ENCODE measurements around the gene SOX13.
A peak's percentile ranks its signal among the peaks of the same experiment; 100 is the strongest.
"Not testable (repeated sequence)": the region's sequence is repeated elsewhere in the genome, so short reads cannot be mapped to it uniquely, and the experiment has no call there.

SOX13 gene

DNA sequence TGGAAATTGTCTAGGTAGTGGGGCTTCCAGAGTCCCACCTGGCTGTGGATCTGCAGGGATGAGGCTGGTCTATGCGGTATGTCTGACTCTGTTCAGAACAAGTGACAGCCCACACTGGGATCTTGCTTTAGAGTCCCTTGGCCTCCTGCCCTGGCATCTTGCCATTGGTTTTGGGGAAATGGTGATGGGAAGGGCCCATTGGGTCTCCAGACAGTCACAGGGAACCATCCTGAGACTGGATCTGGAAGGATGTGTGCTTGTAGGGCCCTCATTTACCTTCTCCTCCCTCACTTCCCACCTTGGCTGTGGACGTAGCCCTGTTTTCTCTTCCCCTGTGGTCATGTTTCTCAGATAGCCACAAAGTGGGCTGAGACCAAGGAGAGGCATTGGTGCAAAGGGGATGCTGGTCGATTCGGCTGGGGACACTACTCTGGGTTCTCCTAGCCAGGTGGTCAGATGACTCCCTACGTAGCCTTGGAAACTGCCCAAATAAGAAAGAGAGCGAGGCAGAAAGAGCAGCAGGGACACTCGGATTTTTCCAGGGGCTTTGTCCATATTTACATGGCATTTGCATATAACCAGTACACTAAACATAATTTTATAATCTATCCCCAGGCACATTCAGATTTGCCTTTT lies 15.1 kb downstream of the SOX13 start:
- no peak for DNase-seq

DNA sequence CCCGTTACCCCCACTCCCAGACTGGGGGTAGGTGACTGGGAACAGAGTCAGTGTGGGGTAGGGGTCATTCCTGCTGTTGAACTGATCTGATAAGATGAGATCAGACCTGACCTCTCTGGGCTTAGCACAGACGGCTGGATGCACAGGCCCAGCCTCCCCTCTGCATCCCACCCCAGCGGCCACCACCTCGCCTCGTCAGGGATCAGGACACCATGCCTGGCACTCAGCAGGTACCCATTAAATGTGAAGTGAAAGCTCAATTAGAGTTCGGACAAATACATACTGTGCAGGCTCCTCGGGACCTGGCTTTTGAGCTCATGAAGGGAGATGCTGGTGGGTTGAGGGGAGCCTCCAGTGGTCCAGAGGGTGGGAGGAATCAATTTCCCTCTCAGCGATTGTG lies 15.7 kb downstream of the SOX13 start:
- no peak for DNase-seq

DNA sequence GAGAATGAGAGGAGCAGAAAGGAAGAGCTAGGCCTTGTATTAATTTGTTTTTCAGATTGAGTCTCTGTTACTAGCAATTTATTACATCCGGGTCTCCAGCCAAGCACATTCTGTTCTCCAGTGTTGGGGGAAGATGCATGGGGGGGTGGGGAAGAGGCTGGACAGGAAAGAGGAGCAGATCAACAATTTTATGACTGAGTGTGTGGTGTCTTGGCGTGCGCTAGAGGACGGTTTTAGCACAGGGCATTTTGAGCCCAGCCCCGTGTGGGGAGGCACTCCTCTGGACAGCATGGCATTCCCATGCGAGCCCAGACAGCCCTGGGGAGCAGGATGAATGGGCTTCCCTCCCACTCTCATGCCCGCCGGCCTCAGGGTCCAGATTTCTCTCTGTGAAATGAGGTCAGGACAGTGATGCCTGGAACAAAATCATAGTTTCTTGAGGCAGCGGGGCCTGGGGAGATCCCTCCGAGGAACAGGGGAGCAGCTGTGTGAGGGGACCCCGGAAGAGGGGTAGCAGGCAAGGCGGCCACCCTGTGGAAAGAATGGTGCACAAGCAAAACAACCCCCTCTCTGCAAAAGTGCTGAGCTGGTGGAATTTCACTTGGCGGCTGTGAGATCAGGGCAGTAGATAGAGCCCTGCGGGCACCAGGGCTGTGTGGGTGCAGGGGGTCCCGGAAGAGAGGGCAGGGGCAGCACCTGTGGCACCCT lies 16.3 kb downstream of the SOX13 start:
- no peak for DNase-seq

DNA sequence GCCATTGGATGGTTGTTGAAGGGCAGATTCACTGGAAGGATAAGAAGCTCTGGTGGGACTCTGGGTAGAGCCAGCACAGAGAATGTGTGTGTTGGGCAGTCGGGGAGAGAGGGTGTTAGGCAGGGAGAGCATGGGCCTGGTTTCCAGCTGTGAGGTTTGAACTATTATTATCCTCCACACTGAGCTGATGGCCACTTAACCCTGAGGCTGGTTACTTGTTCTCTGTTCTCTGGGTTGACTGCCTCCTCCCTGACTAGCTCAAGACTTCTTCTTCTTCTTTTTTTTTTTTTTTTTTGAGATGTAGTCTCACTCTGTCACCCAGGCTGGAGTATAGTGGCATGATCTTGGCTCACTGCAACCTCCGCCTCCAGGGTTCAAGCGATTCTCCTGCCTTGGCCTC lies 17.2 kb downstream of the SOX13 start:
- DNase-seq: not testable (repeated sequence)

DNA sequence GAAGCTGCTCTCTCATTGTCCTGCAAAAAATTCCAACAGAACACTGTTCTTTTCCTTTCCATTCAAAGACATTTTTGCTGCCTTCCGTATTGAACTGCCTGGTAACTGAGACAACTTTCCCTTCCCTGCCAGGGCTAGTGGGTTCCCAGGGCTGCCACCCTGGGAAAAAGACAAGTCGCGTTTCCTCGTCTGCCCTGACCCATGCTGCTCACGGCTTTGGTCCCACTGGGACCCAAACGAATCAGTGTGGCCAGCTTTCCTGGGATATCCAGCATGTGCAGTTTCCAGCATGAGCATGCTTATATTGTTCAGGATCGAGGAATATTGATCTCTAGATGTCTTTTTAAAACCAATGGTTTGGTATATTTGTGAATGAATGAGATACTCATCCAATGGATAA lies 18.2 kb downstream of the SOX13 start:
- DNase-seq: no peak

DNA sequence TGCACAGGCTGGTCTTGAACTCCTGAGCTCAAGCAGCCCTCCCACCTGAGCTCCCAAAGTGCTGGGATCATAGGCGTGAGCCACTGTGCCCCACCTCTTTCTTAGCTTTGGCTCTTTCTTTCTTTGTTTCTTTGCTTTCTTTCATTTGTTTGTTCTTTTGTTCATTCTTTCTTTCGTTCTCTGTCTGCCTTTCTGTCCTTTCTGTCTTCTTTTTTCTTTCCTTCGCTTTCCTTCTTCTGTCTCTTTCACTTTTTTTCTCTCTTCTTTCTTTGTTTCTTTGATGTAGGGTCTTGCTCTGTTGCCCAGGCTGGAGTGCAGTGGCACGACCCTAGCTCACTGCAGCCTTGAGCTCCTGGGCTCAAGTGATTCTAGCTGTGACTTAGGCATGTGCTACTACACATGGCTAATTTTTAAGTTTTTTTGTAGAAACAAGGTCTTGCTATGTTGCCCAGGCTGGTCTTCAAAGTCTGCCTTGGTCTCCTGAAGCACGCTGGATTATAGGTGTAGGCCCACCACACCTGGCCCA lies 18.9 kb downstream of the SOX13 start:
- DNase-seq: no peak

DNA sequence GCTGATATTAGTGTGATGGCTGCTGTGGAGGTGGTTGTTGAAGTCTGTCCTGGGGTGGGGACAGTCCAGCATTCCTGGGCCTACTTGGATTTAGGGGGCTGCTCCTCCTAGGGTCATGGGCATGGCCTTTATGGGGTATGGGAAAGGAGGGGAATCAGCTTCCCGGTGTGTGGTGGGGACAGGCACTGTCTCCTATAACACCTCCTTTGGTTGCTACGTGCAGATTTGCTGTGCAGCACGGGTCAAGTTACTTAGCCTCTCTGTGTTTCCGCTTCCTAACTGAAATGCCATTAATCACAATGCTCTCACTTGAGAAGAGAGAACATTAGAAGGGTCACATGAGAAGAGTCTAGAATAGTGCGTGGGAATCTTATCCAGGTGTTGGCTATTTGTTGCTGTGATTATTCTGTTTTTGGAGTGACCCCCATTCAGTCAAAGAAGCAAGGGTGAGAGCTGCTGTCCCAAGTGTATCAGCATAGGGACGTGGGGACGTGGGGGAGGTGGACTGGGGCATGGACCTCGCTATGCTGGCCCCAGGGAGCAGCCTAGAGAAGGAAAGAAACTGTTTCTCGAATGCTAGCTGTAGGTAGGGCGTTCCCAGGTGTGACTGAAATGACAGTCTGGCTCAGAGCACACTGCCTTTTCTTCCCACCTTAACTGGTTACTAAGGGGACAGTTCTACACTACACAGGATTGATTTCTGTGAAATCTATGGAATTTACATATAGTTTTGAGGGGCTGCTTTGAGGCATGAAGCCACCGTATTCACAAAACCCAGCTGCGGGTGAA lies 19.9 kb downstream of the SOX13 start:
- DNase-seq: no peak

DNA sequence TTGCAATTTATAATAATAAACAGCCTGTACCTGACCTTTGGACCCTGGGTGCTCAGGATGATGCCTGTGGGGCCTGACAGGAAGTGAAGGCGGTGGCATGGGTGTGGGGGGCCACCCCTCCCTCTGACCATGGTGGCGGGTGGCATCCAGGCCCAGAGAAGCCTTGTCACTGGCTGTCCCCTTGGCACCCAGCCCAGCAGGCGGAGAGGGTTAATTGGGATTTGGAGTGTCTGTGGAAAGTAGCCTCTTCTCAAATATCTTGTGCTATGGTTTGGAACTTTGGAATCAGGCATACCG lies 20.5 kb downstream of the SOX13 start:
- DNase-seq: no peak

DNA sequence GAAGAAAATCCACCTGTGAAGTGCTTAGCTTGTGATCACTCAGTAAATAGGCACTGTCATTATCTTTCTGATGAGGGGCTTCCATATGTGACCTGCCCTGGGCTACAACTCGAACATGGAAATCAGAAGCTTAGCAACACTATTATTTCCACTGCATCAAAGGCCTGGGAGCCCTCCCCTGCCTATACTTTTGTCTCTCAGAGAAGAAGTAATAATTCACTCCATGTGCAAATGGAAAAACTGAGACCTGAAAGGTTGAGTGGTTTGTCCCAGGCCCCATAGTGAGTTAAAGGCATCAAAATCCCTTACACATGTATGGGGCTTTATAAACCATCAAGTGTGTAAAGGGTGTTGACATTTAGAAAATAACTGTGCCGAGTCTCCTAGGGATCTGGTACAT lies 20.9 kb downstream of the SOX13 start:
- DNase-seq: no peak

DNA sequence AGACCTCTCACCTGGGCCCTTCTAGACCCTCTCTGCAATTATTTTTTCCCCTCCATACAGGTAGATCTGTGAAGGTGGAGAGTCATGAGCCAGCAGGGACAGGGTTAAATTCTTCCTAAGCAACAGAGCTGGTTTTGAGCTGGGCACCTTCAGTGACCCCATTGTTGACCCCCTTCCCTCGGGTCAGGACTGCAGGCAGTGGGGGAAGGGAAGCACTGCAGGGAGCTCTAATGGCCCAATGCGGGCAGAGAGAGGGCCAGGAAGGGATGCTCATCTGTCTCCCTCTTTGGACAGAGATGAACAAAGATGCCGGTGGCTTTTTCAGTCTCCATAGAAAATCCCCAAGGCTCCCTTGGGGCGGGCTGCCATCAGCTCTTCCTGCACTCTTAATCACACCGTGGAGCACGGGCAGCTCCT lies 21.4 kb downstream of the SOX13 start:
- DNase-seq: no peak

DNA sequence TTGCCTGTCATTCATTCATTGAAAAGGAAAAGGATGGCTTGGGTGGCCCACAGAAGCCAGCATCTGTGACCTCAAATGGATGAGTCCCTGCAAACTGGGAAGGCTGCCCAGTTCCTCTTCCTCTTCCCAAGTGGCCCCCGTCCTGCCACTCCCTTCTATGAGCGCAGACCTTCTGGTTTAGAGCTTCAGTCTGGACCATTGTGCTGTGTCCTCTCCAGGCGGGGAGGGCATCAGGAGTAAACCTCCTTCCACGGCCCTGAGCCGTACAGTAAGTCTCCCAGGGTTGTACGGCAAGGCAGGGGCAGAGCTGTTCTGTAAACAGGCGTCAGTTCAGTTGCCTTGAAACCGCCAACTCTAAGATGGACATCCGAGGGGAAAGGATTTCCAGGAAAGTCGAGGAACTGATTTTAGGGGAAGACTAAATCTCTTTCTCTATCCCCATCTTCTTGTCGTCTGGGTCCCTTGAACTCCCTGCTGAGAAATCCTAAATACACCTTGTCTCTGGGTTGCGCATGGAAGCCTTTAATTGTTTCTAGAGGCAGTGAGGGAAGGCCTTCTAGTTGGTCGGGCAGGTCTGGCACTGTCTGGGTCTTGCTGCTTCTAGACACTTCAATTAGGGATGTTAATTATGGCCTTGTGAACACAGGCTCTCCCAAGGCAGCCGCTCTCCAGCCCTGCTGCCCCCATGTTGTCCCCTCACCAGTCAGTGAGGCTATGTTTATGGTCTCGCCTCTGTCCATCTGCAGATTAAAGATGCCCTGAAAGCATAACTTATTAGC lies 22.1 kb downstream of the SOX13 start:
- DNase-seq: no peak

DNA sequence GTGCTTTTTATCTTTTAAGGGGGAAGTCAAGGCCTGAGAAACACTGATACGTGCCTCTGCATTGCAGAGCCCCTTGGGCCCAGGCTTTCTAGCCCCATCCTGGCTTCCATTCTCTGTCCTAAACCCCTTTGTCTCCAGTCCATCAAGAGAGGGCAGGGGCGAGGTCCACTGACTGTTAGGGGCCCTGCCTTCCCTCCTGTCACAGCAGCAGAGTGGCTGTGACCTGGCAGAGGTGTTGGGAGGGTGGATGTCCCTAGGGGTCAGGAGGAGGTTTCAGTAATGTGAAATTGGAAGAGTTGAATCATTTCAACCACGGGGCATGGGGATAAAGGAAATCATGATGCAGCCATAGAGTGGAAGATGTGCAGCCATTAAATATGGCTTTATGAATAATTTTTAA lies 24.0 kb downstream of the SOX13 start:
- DNase-seq: no peak

DNA sequence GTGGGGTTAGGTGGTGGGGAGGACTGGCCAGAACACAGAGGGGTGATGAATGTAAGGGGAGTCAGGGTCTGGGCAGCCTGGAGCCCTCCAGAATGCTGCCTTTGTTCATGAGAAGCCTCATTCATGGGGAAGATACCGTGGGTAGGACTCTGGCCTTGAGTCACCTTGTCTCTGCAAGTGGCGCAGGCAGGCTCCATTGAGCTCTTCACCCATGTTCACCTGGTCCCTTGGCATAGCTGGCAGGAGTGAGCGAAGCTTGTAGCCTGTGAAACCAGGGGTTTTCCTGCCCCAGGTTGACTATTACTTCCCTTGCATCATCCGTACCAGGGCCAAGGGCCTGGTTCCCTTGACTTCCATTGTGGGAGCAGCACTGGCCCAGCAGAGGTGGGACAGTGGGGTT lies 25.8 kb downstream of the SOX13 start:
- no peak for DNase-seq

DNA sequence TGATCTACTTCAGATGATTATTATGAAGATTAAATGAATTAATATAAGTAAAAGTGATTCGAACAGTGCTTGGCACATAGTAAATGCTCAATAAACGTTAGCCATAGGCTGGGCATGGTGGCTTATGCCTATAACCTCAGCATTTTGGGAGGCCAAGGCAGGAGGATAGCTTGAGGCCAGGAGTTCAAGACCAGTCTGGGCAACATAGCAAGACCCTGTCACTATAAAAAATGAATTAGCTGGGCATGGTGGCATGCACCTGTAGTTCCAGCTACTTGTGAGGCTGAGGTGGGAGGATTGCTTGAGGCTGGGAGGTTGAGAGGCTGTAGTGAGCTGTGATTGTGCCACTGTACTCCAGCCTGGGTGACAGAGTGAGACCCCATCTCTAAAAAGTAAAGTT lies 26.8 kb downstream of the SOX13 start:
- DNase-seq: not testable (repeated sequence)

DNA sequence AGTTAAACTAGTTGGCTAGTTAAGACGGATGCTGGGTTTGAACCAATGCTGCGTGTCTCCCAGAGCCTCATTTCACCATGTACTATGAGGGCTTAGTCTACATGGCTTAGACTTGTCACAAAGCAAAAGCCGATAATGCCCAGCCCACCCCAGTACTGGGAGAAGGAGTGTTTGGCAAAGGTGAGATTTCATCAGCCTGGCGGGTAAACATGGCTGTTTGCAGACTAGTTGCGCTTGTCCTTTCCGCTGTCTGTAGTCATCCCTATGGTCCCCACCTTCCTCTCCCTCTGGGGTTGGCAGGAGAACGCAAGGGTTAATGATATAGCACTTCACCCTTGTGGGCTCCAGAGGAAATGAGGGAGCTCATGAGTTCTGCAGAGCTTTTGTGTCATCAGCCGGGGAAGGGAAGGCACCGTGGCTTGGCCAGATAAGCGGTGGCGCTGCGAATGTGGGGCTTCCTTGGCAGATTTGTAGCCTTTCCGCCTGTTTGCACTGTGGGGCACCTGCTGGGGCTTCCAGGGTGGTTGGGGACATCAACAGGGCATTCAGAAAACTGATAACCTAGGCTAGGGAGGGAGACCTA lies 29.2 kb downstream of the SOX13 start:
- no peak for DNase-seq

DNA sequence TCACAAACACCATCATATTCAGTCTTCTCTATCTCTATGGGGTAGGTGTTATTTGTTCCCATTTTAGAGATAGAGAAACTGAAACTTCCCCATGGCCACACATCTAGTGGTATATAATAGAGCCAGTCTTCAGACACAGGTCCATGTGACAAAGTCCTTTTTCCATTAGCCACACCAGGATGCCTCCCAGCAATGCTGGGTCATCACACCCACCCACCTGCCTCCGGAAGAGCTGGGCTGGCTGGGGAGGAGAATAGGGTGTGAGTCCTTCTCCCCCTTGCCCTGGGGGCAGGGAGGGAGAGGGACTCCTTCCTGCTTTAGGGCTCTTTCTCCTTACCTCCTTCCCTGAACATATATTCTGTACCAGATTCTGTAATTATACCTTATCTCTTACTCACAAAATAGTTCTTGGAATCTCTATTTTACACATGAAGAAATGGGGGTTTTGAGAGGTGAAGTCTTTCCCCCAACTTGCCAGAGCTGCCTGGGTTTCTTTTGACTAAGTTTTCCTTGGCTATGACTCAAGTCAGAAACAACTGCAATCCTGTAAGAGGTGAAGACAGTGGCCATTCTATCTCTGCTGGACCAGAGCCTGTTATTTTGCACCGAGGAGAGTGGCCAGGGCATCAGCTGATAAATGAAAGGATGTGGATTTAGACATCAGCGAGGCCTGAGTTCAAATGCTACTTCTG lies 30.0 kb downstream of the SOX13 start:
- DNase-seq: peak; percentile 56

DNA sequence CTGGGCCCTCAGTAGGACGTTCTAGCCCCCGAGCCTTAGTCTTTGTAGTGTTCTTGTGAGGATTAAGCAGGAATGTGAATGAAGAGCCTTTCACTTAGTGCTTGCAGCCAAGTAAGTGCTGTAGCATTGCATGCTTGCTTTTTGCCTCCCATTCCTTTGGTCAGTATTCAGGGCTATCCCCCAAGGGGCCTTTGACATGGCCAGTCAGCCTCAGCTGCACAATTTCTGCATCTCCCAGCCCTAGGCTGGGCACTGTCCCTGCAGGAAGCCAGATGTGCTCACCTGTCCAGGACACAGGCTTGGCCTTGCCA lies 30.5 kb downstream of the SOX13 start:
- no peak for DNase-seq

DNA sequence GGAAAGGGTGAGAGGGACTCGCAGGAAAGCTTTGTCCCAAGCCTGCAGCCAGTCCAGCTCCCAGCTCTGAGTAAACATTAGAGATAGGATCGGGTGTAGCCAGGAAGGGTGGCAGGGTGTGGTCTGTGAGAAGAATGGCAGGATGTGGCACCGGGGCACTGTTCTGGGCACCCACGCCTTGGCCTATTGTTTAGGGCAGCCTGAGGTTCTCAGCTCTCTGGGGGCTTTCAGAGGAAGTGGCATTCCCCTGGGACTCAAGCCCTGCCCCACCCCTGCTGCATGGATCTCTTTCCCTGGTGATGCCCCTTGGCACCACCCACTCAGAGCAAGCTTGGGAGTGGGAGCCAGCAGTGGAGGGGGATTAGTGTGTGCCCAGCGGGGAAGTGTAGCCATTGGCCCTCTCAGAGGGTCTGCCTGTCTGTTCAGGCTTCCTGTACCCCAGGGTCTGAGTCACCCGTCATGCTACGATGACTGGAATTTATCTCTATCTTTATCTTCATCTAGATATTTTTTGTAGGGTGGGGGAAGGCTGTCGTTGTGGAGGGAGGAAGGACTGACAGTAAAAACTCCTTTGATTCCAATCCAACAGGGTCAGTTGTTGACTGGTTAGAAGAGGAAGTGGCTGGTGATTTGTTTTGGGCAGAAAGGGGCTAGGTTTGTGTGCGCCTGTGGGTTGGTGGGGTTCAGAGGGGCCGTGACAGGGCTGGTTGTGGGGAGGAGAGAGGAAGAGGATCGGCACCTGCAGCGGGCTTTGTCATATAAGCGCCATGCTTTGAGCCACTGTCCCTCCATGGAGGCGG lies 31.6 kb downstream of the SOX13 start:
- no peak for DNase-seq

DNA sequence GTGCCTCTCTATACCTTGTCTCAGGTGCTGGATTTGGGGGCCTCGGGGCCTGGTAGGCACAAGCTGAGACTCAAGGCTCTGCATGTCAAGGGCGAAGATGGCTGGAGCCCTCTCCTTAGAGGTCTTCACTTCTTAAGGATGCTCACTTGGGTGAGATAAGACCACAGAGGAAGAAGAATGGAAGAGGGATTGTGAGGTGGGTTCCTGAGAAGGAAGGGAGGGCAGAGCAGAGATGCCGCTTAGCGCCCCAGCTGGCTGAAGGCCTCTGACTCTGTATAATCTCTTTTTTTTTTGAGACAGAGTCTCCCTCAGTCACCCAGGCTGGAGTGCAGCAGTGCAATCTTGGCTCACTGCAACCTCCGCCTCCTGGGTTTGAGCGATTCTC lies 32.2 kb downstream of the SOX13 start:
- DNase-seq: no peak

DNA sequence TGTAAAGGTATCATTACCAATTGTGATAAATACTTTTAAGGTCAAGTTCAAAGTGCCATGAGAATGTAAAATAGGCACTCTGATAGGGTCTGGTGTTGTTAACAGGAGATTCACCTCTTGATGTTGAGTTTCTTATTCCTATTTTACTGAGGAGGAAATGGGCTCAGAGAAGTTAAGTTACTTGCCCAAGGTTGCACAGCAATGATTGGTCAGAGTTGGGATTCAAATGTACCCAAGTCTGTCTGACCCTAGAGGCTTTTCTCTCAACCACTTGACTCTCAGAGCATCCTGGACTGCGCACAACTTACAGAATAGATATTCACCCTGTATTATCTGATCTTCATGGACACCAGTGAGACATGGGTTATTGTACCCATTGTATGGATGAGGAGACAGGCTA lies 33.9 kb downstream of the SOX13 start:
- DNase-seq: no peak

DNA sequence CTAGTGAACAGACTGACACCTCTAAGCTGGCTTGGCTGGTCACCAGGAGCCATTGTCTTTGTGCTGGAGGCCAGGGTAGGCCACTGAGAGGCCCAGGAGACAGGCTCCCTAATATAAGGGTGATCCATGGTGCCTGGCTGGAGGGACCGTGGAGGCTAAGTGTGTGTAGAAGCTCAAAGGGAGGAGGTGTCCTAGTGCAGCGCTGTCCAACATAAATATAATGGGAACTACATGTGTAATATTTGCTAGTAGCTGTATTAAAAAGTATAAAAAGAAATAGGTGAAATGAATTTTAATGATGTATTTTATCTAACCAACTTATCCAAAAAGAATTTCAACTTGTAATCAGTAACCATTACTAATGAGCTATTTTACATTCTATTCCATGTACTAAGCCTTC lies 35.0 kb downstream of the SOX13 start:
- no peak for DNase-seq
